Thoracic aorta (tissue), 2 donors: ENCODE data around the gene INTS13. TPM values are rescaled to one million over a fixed set of nuclear protein-coding genes. Genes with fewer than 3 reads are reported as not detected.

ENCODE experiments used
- ATAC-seq: fragments of 150-250 bp; one replicate; pipeline ENCODE4 v1.8.0; 2017; ENCODE audit warnings: low read depth; ENCODE audit not compliant: insufficient number of reproducible peaks, low FRiP score
- DNase-seq: peaks from one replicate; pipeline ENCODE4 v3.0.0-alpha.2; 2020; ENCODE audit warnings: low spot score
- H3K27ac ChIP-seq, 2 donors: fragments of 200-600 bp; sonication (generic); 1 replicate in 1 of 2; 2 replicates in 1 of 2; pipeline ENCODE4 v1.5.1; 2016; ENCODE audit warnings: mild to moderate bottlenecking in 2 of 2, moderate library complexity in 2 of 2
- H3K27me3 ChIP-seq: fragments of 200-600 bp; sonication (generic); replicated peaks from 2 replicates; pipeline ENCODE4 v1.6.0; 2016; ENCODE audit warnings: mild to moderate bottlenecking; ENCODE audit not compliant: insufficient read depth
- H3K36me3 ChIP-seq: fragments of 200-600 bp; sonication (generic); one replicate; pipeline ENCODE4 v1.5.1; 2016
- H3K4me1 ChIP-seq, 2 donors: fragments of 200-600 bp; sonication (generic); 1 replicate in 1 of 2; 2 replicates in 1 of 2; pipeline versions ENCODE4 v1.5.1 to v1.6.0; 2016; ENCODE audit warnings: low read depth in 2 of 2, mild to moderate bottlenecking in 1 of 2; ENCODE audit not compliant: control insufficient read depth in 1 of 2
- H3K4me3 ChIP-seq: fragments of 200-600 bp; sonication (generic); 2 replicates; pipeline ENCODE4 v1.5.1; 2016; ENCODE audit warnings: mild to moderate bottlenecking
- H3K9me3 ChIP-seq: fragments of 200-600 bp; sonication (generic); 2 replicates; pipeline ENCODE4 v1.5.1; 2016
- total RNA-seq, 2 donors: library from RNA; depleted of rRNA; stranded (reverse); fragments of >200 nt; gene quantifications; one replicate each; pipeline versions ENCODE4 v1.1.0 to v1.2.3, GENCODE V29; 2016
- TF ChIP-seq, protein P1 (sequence below): fragments of 200-600 bp; sonication (generic); IDR thresholded peaks from one replicate; pipeline ENCODE4 v1.5.1; 2019; ENCODE audit warnings: antibody characterized with exemption

Gene INTS13, protein sequence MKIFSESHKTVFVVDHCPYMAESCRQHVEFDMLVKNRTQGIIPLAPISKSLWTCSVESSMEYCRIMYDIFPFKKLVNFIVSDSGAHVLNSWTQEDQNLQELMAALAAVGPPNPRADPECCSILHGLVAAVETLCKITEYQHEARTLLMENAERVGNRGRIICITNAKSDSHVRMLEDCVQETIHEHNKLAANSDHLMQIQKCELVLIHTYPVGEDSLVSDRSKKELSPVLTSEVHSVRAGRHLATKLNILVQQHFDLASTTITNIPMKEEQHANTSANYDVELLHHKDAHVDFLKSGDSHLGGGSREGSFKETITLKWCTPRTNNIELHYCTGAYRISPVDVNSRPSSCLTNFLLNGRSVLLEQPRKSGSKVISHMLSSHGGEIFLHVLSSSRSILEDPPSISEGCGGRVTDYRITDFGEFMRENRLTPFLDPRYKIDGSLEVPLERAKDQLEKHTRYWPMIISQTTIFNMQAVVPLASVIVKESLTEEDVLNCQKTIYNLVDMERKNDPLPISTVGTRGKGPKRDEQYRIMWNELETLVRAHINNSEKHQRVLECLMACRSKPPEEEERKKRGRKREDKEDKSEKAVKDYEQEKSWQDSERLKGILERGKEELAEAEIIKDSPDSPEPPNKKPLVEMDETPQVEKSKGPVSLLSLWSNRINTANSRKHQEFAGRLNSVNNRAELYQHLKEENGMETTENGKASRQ
- 10 to 100 TPM in 1 of 2 donors, 1 to 10 TPM in 1; 5.7 to 15.0 TPM for total RNA-seq

DNA sequence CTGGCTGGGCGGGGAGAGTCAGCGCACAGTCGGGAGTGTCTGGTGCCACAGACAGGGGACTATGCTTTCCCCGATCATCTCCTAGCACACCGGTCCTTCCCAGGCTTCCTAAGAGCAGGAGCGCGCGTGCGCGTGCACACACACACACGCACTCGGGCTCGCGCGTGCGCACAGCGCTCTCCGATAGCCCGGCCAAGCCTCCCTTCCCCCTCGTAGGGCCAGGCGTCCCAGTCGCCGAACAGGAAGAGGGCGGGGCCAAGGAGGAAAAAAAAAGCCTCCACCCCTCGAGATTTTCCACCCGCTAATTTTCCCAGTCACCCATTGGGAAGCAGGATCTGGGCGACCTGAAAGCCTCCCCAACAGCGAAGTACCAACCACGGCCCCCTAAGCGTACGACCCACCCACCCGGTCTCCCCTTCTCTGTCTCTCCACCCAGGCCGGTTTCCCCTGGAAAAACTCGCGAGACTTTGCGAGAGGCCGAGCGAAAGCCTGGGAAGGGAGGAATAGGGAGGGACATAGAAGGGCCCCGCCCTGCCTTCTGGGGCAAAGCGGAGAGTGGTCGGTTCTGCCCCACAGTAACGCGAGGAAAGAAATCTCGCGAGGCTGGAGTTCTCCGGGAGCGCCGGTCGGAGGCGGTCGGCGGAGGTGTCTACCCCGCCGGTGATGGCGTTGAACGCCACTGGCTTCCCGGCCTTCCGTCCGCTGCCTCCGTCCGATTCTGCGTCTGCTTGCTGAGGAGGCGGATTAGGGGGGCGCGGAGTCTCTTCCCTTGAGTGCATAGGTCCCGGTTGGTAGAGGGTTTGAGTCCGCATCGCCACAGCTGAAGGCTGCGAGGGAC, at the start of gene INTS13, which contains the start of gene FGFR1OP2:
TSS of gene INTS13 (minus strand) at position 119 of the 838 bp plus-strand sequence. CDS start 1,178 bp downstream, outside the sequence.
TSS of gene FGFR1OP2 (plus strand) at position 608 of the 838 bp plus-strand sequence. CDS start 15,689 bp downstream, outside the sequence.
- Histone ChIP-seq H3K27ac (peak within 1 kb of the TSS; percentile 95 to 96), H3K27me3 (no peaks in the 10 kb centered on the region), H3K4me3 (peak within 1 kb of the TSS; percentile 77), H3K9me3 (no peaks in the 10 kb centered on the region), H3K36me3 (no peaks in the 10 kb centered on the region), H3K4me1 (peaks cover 41 to 57% of the 10 kb centered on the region in 2 donors)
- TF ChIP-seq, protein P1, sequence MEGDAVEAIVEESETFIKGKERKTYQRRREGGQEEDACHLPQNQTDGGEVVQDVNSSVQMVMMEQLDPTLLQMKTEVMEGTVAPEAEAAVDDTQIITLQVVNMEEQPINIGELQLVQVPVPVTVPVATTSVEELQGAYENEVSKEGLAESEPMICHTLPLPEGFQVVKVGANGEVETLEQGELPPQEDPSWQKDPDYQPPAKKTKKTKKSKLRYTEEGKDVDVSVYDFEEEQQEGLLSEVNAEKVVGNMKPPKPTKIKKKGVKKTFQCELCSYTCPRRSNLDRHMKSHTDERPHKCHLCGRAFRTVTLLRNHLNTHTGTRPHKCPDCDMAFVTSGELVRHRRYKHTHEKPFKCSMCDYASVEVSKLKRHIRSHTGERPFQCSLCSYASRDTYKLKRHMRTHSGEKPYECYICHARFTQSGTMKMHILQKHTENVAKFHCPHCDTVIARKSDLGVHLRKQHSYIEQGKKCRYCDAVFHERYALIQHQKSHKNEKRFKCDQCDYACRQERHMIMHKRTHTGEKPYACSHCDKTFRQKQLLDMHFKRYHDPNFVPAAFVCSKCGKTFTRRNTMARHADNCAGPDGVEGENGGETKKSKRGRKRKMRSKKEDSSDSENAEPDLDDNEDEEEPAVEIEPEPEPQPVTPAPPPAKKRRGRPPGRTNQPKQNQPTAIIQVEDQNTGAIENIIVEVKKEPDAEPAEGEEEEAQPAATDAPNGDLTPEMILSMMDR = no peak
- ATAC-seq (peak; percentile 96), DNase-seq (peak; percentile 98)

DNA sequence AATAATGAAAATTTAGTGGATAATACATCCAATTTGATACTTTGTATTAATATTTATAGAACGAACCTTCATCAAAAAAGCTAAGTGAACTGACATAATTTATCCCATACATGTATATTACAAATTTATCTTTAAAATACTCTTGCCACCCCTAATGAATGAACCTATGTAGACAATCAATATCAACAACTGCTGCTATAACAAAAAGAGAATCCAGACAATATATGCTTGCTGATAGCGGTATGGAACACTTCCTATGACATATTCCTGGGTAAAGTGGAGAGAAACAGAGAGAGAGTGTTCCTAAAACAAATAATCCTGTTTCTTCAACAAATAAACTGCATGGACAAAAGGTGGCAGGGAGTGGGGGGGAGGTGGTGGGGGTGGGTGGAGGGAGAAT, 45.1 kb upstream of the INTS13 start:
- peaks cover 14% of the 10 kb centered on the region for H3K36me3 ChIP-seq
- no peaks in the 10 kb centered on the region for H3K27me3 ChIP-seq
- H3K9me3 ChIP-seq = no peaks in the 10 kb centered on the region
- TF ChIP-seq, protein P1 = no peak
- H3K4me1 ChIP-seq = peaks cover 0 to 9% of the 10 kb centered on the region in 2 donors
- H3K27ac ChIP-seq = no peak overlapping the region
- no peak for DNase-seq
- ATAC-seq = no peak
- H3K4me3 ChIP-seq = no peak overlapping the region

DNA sequence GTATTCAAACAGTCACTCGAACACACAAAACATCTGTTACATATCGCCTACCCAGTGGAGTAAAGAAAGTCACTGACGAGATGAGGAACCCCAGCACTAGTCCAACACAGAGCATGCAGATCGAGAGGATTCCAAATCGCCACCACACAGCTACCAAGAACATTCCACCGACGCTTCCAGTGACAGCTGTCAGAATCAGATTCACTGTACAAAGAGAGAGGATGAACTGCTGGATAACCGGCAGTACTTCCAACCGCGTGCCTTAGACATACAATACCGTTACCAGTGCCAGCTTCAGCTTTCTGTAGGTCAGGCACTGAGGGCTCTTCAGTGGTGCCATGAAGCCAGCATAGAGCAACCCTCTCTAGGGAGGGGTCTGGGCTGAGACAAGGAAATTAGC, 42.0 kb upstream of the INTS13 start:
- no peak overlapping the region for H3K27ac ChIP-seq
- no peaks in the 10 kb centered on the region for H3K4me1 ChIP-seq
- ATAC-seq (no peak), DNase-seq (no peak)
- no peaks in the 10 kb centered on the region for H3K27me3 ChIP-seq
- no peak overlapping the region for H3K4me3 ChIP-seq
- TF ChIP-seq, protein P1 = no peak
- H3K36me3 ChIP-seq = peaks cover 14% of the 10 kb centered on the region
- no peaks in the 10 kb centered on the region for H3K9me3 ChIP-seq

DNA sequence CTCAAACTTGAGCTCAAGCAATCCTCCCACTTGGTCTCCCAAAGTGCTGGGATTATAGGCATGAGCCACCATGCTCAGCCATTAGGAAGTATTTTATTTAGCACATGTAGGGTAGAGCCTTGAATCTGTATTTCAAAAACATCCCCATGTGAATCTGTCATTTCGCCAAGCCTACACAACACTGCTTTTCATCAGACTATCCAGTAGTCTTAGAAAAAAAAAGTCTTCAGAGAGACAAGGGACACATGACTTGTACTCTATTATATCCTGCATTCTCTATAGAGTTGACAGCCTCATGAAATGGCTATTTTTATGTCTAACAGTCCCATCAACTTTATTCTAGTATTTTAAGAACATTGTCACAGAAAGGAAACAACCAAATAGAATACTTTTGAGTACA, 41.0 kb upstream of the INTS13 start:
- Histone ChIP-seq H3K9me3 (no peaks in the 10 kb centered on the region), H3K27ac (no peak overlapping the region), H3K36me3 (peaks cover 11% of the 10 kb centered on the region), H3K4me3 (no peak overlapping the region), H3K4me1 (no peaks in the 10 kb centered on the region), H3K27me3 (no peaks in the 10 kb centered on the region)
- ATAC-seq (no peak), DNase-seq (no peak)
- TF ChIP-seq, protein P1 = no peak
